Measurements from ENCODE around the gene ATG3.
A peak's percentile ranks its signal among the peaks of the same experiment; 100 is the strongest.
"Not testable (repeated sequence)": the region's sequence is repeated elsewhere in the genome, so short reads cannot be mapped to it uniquely, and the experiment has no call there.

ATG3 gene

GRCh38 chr3:112561734-112562529, at the start of gene ATG3, which contains the start of gene SLC35A5:
ATG3 (minus strand) TSS chr3:112561962; CDS start chr3:112561528, 434 bp downstream.
SLC35A5 (plus strand) TSS chr3:112562045; CDS start chr3:112563404, 1,359 bp downstream.
- peak; percentile 97 for DNase-seq

GRCh38 chr3:112610121-112610520, 48.4 kb upstream of the ATG3 start:
- DNase-seq: no peak

GRCh38 chr3:112607863-112608262, 46.1 kb upstream of the ATG3 start:
- DNase-seq: no peak

DNA sequence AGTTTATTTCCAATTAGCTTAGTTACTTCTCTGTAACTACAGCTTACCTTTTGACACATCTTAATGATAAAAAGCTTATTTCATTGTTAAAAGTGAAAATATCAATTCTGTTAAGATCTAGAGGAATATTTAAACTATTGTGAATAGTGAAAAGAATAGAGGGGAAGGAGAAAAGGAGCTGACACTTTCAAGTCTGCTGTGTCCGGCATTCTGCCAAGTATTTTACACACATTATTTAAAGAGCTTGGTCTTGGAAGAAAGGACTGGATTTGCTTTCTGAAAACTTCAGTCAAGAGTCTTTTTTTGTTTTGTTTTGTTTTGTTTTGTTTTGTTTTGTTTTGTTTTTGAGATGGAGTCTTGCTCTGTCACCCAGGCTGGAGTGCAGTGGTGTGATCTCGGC, 44.3 kb upstream of the ATG3 start:
- DNase-seq: no peak

GRCh38 chr3:112605285-112605684, 43.5 kb upstream of the ATG3 start:
- DNase-seq: peak; percentile 44

DNA sequence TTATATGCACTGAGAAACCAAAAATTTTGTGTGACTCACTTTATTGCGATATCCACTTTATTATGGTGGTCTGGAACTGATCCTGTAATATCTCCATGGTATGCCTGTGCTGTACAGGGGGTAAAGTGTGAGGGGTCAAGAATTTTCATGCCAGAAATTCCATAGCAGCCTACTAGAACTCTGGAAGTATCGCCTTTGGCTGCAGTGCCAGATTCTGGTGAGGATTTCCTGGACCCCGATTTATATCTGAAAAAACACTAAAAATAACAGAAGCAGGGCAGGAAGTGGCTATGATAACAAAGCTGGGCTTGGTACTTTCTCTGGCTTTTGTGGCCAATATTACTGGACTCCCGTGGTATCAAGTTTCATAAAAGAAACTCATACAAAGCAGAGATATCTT, 42.8 kb upstream of the ATG3 start:
- DNase-seq: no peak

GRCh38 chr3:112602217-112602838, 40.6 kb upstream of the ATG3 start:
- no peak for DNase-seq

GRCh38 chr3:112598731-112599130, 37.0 kb upstream of the ATG3 start:
- no peak for DNase-seq

GRCh38 chr3:112597945-112598344, 36.2 kb upstream of the ATG3 start:
- DNase-seq: no peak

DNA sequence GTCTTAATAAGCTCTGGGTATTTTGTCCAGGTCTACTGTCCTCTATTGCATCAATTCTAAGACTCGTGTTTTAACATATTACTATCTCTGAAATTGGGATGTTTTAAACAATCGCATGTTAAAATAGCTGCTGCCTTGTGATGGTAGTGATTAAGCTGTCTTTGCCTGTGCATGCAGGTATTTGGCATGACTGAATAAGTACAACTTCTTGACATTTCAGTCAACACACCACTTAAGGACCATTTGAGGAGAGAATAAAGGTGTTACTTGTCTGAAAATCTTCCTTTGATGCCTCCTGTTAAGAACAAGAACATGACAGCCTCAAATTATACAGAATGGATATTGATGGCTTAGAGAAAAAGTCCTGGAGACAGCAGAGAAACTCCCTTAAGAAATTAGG, 33.1 kb upstream of the ATG3 start:
- DNase-seq: no peak

- no peak for DNase-seq
Measured at GRCh38 chr3:112593258-112593657, 31.5 kb upstream of the ATG3 start.

- no peak for DNase-seq
Measured at GRCh38 chr3:112587336-112587735, 25.6 kb upstream of the ATG3 start.

- DNase-seq: no peak
Measured at GRCh38 chr3:112585782-112586181, 24.0 kb upstream of the ATG3 start.

DNA sequence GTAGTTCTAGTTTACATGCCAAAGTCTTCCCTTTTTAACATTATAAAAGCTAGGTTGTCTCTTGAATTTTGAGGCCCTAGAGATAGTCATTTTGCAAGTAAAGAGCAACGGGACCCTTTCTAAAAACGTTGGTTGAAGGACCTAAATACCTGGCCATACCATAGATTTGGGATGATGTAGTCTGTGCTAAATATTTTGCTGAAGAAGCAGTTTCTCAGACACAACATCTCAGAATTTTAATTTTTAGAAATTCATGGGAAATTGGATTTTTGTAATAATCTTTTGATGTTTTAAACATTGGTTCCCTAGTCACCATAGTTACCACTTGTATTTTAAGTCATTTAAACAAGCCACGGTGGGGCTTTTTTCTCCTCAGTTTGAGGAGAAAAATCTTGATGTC, 21.3 kb upstream of the ATG3 start:
- DNase-seq: no peak

DNA sequence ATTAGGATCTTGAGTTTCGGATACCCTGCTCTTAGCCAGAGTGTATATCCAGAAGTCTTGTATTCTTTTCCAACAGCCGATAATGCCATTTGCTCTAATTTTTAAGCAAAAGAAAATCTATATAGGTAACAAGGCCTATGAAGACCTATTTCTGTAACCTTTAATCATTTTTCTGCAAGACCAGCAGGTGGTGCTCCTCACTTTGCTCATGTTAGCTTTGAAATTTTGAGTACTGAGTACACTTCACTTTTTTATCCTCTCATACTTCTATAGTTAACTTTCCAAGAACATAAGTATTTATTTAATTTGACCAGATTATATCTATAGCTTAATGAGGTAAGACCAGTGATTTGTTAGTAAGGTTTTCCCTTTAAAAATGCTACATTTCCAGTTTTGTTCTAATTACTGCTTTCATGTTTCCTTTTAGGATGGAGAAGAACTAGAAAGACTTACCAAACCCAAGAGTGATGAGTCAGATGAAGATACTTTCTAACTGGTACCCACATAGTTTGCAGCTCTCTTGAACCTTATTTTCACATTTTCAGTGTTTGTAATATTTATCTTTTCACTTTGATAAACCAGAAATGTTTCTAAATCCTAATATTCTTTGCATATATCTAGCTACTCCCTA, 20.6 kb upstream of the ATG3 start:
- peak; percentile 25 for DNase-seq

DNA sequence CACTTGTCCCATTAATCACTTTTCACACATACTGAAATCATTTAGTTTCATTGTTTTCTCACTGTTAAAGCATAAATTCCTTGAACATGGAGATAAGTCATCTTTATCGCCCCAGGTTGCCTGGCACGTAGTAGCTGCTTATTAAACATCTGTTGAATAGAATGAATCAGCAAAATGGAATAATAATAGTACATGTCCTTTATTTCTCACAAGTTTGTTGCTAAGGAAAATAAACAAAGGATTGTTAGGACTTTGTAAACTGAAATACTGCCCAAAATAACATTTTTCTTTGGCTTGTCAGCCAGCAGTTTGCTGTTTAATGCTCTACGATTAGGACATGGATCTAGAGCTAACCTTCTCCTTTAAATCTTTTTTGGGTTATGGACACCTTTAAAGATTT, 17.9 kb upstream of the ATG3 start:
- DNase-seq: no peak

DNA sequence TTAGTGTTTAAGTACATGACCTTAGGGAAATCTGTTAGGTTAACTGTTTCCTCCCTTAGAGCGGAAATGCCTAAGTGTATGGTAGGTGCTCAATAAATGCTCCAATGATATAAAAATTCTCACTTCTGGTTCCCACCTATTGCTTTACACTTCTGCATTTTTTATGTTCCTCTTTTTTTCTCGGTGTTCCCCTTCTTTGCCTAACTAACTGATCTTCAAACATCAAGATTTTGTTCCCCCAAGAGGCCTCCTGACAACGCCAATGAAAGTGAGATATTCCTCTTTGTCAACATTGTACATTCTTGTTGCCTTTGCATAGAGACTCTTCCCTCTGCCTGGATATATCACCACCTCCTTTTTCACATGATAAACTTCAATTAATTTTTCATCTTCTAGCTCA, 17.5 kb upstream of the ATG3 start:
- no peak for DNase-seq

- DNase-seq: no peak
Measured at GRCh38 chr3:112572701-112573100, 10.9 kb upstream of the ATG3 start.

- DNase-seq: no peak
Measured at GRCh38 chr3:112569265-112569664, 7.5 kb upstream of the ATG3 start.

- no peak for DNase-seq
Measured at GRCh38 chr3:112568642-112569041, 6.9 kb upstream of the ATG3 start.

GRCh38 chr3:112564940-112565305, 3.2 kb upstream of the ATG3 start:
- no peak for DNase-seq

GRCh38 chr3:112564247-112564939, 2.6 kb upstream of the ATG3 start:
- DNase-seq: not testable (repeated sequence)

DNA sequence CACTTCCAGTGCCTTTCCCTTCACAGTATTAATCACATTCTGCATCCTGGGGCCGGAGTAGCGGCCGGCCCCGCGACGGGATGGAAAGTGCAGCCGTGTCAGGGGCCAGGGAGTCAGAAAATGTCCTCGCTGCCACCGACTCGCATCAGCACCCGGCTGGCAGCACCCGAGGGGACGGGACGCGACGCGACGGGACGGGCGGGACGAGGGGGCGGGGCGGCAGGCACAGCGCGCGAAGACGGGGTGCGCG, 353 bp downstream of the ATG3 start:
- DNase-seq: no peak
